Erythroblast (primary cell): Measurements from ENCODE around the gene SUV39H2.
"Not testable (repeated sequence)": the region's sequence is repeated elsewhere in the genome, so short reads cannot be mapped to it uniquely, and the experiment has no call there.

Experiments used
- DNase-seq, 2 experiments: peaks; one replicate each; lab custom pipeline; 2025; lab: John Stamatoyannopoulos, UW
- GATA1 ChIP-seq: IDR thresholded peaks from 2 replicates; pipeline ENCODE4 v1.6.1; 2011; ENCODE audit warnings: low read depth, mild to moderate bottlenecking, control low read depth, low read length, moderate library complexity
- POLR2A ChIP-seq: IDR thresholded peaks from 2 replicates; pipeline ENCODE4 v1.6.1; 2011; ENCODE audit warnings: mild to moderate bottlenecking, low read length

SUV39H2 gene

DNA sequence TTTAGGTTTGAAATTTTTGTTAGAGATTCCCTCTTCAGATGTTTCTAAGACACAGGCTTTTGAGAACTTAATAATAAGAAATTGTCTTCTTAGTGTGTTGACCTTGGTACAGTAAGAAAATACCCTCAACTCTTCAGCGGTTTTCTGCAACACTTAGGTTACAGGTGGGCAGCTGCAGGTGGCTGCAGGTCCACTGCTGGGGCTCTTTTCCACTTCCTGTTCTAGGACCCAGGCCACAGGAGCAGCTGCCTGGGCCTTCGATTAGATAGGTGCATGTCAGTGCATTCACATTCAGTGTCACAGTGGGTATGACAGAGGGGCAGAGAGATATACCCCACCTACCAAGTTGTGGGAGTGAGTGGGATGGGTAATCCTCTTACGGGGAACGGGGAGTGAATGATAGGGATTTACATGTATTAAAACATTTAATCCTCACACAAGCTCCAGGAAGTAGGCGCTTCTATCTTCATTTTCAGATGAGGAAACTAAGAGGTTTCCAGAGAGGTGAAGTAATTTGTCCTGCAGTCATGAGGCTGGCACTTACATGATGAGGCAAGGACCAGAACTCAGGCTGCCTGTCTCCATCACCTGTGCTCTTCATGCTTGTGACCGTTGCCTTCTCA lies 20.2 kb upstream of the SUV39H2 start:
- no peak for DNase-seq
- TF ChIP-seq POLR2A (no peak), GATA1 (no peak)

DNA sequence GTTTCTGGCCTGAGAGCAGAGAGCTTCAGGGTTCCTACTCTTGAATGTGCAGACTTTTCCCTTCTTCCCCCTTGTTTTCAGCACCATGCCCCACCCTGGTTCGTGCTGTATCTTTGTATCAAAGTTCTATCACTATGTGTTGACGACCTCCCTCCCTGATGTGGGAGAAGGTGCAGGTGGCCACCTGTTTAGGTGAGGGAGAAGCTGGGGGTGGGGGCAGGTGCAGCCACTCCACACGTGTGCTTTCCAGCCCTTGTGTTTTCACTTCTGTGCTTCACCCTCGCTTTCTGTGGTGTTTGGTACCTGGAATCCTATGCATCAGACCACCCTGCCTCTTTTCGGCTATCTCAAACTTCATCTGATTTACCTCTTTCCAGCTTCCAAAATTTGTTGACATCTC lies 19.6 kb upstream of the SUV39H2 start:
- TF ChIP-seq POLR2A (no peak), GATA1 (no peak)
- no peak for DNase-seq

DNA sequence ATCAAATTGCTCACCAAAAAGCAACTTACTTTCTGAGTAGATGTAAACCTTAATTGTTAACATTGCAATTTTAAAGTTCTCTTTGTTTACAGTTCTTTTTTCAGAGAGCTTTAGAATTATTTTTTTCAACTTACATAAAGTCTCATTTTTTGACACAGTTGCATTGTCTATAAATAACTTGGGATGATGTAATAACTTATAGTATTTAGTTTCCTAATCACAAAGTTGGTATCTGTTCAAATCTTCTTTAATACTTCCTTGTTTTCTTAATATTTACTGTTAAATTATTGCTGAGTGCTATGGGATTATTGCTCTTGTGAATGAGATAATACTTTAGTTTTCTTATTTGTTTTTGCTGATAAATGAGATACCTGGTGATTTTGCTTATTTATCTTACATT lies 18.9 kb upstream of the SUV39H2 start:
- no peak for TF ChIP-seq POLR2A
- TF ChIP-seq GATA1 = no peak
- no peak for DNase-seq

DNA sequence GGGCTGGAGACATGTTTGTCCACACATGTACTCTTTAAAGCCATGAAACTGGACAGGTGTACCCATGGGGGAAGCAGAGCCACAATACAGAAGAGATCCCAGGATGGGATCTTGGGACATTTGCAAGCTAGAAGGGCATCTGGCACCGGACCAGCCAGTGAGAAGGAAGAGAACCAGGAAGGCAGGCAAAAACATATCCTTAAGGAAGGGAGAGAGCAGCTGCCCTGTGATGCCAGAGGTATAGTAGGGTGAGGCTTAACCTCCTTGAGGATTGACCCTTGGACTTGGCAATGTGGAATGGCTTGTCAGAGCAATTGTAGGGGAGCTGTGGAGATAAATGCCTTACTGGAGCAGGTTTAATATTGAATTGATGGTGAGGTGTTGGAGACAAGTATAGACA lies 17.9 kb upstream of the SUV39H2 start:
- no peak for DNase-seq
- TF ChIP-seq GATA1 = no peak
- TF ChIP-seq POLR2A = no peak

DNA sequence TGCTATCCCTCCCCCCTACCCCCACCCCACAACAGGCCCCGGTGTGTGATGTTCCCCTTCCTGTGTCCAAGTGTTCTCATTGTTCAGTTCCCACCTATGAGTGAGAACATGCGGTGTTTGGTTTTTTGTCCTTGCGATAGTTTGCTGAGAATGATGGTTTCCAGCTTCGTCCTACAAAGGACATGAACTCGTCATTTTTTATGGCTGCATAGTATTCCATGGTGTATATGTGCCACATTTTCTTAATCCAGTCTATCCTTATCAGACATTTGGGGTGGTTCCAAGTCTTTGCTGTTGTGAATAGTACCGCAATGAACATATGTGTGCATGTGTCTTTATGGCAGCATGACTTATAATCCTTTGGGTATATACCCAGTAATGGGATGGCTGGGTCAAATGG lies 14.2 kb upstream of the SUV39H2 start:
- not testable (repeated sequence) for DNase-seq

DNA sequence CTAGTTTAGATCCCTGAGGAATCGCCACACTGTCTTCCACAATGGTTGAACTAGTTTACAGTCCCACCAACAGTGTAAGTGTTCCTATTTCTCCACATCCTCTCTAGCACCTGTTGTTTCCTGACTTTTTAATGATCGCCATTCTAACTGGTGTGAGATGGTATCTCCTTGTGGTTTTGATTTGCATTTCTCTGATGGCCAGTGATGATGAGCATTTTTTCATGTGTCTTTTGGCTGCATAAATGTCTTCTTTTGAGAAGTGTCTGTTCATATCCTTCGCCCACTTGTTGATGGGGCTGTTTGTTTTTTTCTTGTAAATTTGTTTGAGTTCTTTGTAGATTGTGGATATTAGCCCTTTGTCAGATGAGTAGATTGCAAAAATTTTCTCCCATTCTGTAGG lies 13.8 kb upstream of the SUV39H2 start:
- DNase-seq = not testable (repeated sequence)

DNA sequence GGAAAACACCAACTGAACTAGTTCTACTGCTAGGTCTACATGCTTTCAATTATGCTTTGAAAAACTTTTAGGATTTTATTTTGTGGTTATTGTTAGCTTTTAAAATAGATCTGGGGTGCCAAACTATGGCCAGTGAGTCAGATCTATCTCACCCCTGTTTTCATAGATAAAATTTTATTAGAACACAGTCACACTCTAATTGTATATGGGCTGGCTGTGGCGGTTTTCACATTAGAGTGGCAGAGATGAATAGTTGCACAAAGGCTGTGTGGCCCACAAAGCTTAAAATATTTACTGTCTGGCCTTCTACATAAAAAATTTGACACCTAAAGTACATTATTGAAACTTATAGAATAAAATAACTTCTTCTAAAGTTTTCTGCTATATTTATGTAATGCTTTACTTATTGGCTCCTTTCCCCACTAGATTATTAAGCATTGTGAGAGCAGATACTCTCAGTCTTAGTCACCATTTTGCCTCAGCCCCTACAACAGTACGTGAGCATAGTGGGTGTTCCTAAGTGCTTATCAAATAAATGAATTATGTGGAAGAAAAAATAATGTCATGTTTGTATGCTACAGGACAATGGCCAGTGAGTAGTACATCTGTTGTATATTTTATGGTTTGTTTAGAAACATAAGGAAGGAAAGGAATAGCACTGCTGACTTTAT lies 5.4 kb upstream of the SUV39H2 start:
- peak; percentile 37 for TF ChIP-seq POLR2A
- no peak for TF ChIP-seq GATA1
- DNase-seq = peak; percentile 38 to 52

DNA sequence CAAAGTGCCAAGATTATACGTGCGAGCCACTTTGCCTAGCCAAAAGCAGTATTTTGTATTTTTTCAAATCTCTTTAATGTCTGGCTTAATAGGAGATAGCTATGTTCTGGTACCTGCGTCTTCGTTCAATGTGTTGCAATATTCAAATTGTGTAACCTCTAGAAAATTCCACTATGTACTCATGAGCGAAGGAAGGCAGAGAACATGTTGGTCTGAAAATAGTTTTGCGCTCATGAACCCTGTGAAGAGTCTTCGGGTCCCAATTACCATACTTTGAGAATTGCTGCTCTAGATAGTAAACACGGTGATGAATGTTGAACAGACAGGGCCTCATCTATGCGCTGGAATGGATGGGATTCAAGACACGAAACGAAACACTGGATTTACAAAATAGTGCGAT lies 2.7 kb upstream of the SUV39H2 start:
- DNase-seq = no peak
- no peak for TF ChIP-seq POLR2A
- TF ChIP-seq GATA1 = no peak

DNA sequence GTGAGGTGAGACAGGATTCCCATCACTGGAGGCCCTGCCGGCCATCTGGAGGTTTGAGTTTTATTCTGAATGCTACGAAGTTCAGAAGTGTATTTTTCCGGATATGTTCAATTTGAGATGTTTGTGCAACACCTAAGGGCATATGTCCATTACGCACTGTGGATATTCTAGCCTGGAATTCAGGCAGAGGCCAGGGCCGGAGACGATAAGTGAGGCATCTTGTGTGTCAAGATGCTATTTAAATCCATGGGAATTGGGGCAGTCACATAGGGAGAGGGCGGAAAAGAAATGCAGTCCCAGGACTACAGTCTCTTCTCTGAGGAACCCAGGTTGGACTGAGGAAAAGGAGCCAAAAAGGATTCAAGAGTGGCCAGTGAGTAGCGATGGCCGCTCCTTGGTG lies 1.9 kb upstream of the SUV39H2 start:
- no peak for DNase-seq
- TF ChIP-seq POLR2A (no peak), GATA1 (no peak)

DNA sequence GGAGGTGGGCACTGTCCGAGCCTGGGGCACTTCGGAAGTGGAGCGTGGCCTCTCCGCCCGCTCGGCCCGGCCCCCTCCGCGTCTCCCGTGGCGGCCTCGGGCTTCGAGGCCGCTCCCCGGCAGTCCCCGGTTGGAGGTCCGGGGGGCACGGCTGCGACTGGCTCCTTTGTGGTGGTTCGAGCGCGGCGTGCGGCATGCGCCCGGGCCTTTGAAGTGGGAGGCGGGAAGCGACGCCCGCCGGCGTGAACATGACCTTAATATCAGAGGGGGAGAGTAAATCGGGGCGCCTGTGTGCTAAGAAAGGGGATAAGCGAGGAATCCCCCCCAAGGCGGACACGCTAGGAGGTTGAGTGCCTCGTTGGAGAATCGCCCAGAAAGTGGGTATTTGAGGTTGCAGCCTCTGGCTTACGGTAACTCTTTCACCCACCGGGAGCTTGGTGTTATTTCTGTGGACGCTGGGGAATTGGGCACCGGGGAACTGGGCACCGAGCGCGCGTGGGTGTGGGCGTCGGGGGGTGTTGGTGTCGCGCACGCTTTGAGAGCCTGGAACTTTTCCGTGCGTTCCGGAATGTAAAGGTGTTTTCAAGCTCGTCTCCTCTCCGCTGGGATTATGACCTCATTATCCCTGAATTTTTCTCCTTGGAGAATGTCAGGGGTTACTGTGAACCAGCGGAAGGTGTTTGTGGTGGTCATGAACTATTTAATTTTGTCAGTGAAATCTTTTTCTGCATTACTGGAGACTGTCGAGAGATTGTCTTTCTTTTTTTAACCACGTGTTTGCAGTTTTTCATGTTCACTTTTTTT lies 660 bp downstream of the SUV39H2 start:
- DNase-seq = peak; percentile 63 to 66
- TF ChIP-seq GATA1 = no peak
- TF ChIP-seq POLR2A = no peak

DNA sequence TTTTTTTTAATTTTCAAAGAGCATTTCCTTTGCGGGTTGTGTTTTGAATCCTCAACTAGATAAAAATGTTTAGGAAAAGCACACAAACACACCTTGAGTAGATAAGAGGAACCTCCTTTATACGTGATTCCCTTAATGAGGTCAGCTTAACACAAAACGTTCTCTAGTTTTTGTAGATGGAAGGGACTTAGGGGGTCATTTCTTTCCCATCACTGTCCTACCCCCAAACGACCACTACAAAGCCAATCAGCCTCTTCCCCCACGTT lies 1.2 kb downstream of the SUV39H2 start:
- TF ChIP-seq GATA1 (no peak), POLR2A (no peak)

DNA sequence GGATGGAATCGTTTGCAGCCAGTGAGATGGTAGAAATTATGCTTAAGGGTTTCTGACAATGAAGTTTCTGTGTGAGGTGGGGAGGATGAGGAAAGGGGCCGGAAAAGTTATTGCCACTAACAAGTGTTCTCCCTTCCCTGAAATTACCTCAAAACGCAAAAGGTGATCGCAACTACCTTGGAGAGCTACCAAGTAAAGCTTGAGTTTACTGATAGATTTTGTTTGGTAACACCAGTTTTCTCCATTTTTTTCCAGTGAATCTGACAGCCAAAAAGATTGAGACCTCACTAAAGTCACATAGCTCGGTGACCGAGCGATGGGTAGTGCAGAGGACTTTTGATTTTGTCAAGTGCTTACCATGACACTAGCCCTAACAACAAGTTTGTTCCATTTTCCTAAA lies 1.6 kb downstream of the SUV39H2 start:
- peak; percentile 22 to 35 for DNase-seq
- TF ChIP-seq POLR2A = no peak

More for the DNA sequence above, 1.2 kb downstream of the SUV39H2 start:
- DNase-seq = peak in 1 of 2 experiments; percentile 35

DNA sequence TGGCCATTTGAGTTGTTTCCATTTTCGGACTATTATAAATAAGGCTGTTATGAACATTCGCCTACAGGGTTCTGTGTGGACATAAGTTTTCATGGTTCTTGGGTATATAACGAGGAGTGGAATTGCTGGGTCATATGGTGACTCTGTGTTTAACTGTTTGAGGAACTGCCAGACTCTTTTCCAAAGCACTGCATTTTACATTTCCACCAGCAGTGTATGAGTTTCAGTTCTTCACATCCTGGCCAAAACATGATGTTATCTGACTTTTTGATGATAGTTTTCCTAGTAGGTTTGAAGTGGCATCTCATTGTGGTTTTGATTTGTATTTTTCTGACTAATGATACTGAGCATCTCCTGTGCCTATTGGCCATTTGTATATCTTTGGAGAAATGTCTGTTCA lies 5.4 kb downstream of the SUV39H2 start:
- no peak for TF ChIP-seq POLR2A
- no peak for TF ChIP-seq GATA1
- peak in 1 of 2 experiments; percentile 15 for DNase-seq

DNA sequence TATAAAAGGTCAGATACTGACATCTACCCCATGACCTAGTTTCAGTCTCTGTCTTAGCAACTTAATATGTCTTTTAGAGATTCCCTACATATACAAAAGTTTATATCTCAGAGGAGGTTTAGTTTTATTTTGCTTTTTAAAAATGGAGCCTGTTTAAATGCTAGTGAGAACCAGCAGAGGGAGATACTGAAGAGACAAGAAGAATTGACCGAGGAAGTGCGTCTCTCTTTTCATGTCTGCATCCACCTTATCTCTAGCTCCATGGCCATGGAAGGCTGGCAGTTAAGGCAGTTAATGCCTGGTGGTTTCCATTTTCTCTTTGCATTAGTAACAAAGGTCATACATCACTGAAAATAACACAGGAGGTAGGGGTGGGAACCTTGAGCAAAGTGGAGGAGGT lies 10.7 kb downstream of the SUV39H2 start:
- peak; percentile 55 to 80 for DNase-seq
- TF ChIP-seq GATA1 (no peak), POLR2A (no peak)

DNA sequence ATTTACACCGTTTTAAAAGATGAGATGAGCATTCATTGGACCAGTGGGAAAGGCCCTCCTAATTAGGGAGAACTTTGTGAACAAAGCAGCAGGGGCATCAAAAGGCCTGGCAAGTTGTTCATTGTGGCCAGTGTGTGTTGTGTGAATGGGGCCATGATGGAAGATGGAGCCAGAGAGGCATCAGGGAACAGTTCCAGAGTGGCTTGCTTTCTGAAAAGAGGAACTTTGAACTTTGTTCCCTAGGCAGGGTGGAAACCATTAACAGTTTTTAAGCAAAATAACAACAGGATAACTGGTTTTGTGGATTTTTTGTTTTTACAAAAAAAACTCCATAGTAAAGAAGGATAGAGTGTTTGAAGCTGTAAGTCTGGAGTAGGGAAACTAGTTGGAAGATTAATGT lies 12.5 kb downstream of the SUV39H2 start:
- no peak for DNase-seq
- no peak for TF ChIP-seq GATA1
- TF ChIP-seq POLR2A = no peak
